Activated CD4-positive, alpha-beta memory T cell treated with anti-CD3 and anti-CD28 coated beads, Interleukin-2, amount 10 ng/mL, durations not matched to agents 7 days and 5 days (primary cell): ENCODE measurements around the gene PEX11G. TPM values are rescaled to one million over a fixed set of nuclear protein-coding genes. Genes with fewer than 3 reads are reported as not detected.

Source experiments
- CTCF ChIA-PET: fragments of 350-600 bp; sonication (Branson Sonifier 250); formaldehyde crosslinking; loops from one replicate; lab custom pipeline; 2021; ENCODE audit warnings: antibody characterized with exemption, inconsistent platforms; lab: Charles Lee
- POLR2A ChIA-PET: fragments of 350-600 bp; sonication (Branson Sonifier 250); formaldehyde crosslinking; loops from one replicate; lab custom pipeline; 2021; ENCODE audit warnings: antibody characterized with exemption; lab: Charles Lee
- DNase-seq: peaks from one replicate; pipeline ENCODE4 v3.0.0-alpha.2; 2020
- H3K27ac Mint-ChIP-seq: one replicate; pipeline ENCODE4 v1.8.0; 2021; ENCODE audit warnings: mild to moderate bottlenecking, mixed read lengths
- H3K27me3 Mint-ChIP-seq: one replicate; pipeline ENCODE4 v1.8.0; 2021; ENCODE audit warnings: mixed read lengths
- H3K36me3 Mint-ChIP-seq: one replicate; pipeline ENCODE4 v1.8.0; 2021; ENCODE audit warnings: low read depth, mixed read lengths
- H3K4me1 Mint-ChIP-seq: one replicate; pipeline ENCODE4 v1.8.0; 2021; ENCODE audit warnings: mixed read lengths
- H3K4me3 Mint-ChIP-seq: one replicate; pipeline ENCODE4 v1.8.0; 2021; ENCODE audit warnings: mild to moderate bottlenecking, mixed read lengths
- H3K9me3 Mint-ChIP-seq: one replicate; pipeline ENCODE4 v1.8.0; 2021; ENCODE audit warnings: mixed read lengths
- total RNA-seq, 2 experiments: library from RNA; stranded (reverse); gene quantifications; one replicate each; pipeline ENCODE4 v1.2.3, GENCODE V29; 2021

Gene PEX11G
- total RNA-seq, 2 experiments from 2014 or later, result 0.68 to 1.7 TPM

DNA sequence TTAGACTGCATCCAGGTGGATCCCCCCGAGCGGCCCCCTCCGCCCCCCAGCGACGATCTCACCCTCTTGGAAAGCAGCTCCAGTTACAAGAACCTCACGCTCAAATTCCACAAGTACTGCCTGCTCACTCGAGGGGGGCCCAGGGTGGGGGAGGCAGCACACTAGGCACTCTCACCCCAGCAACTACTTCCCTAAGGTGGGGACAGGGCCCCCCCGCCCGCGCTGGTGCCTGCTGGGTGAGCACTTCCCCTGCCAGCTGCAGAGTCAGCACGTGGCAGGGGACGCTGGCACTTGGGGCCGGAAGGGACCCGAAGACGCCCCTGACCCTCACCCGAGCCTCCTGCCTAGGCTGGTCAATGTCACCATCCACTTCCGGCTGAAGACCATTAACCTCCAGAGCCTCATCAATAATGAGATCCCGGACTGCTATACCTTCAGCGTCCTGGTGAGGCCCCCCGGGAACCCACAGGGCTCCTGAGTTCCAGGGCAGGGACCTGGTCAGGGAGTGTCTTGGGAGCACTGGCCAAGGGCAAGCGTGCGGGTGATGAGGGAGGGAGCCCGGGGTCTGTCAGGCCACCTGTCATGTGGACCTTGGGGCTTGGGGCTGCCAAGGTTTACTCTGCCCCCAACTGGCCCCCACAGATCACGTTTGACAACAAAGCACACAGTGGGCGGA lies 38.8 kb upstream of the PEX11G start:
- DNase-seq, result no peak
- CTCF ChIA-PET, result no interaction called here
- no peaks in the 10 kb centered on the region for H3K9me3 Mint-ChIP-seq
- H3K4me3 Mint-ChIP-seq, result no peak overlapping the region
- no peaks in the 10 kb centered on the region for H3K27me3 Mint-ChIP-seq
- H3K27ac Mint-ChIP-seq, result no peak overlapping the region
- peaks cover 6% of the 10 kb centered on the region for H3K4me1 Mint-ChIP-seq
- peaks cover 11% of the 10 kb centered on the region for H3K36me3 Mint-ChIP-seq
- POLR2A ChIA-PET, result no interaction called here

DNA sequence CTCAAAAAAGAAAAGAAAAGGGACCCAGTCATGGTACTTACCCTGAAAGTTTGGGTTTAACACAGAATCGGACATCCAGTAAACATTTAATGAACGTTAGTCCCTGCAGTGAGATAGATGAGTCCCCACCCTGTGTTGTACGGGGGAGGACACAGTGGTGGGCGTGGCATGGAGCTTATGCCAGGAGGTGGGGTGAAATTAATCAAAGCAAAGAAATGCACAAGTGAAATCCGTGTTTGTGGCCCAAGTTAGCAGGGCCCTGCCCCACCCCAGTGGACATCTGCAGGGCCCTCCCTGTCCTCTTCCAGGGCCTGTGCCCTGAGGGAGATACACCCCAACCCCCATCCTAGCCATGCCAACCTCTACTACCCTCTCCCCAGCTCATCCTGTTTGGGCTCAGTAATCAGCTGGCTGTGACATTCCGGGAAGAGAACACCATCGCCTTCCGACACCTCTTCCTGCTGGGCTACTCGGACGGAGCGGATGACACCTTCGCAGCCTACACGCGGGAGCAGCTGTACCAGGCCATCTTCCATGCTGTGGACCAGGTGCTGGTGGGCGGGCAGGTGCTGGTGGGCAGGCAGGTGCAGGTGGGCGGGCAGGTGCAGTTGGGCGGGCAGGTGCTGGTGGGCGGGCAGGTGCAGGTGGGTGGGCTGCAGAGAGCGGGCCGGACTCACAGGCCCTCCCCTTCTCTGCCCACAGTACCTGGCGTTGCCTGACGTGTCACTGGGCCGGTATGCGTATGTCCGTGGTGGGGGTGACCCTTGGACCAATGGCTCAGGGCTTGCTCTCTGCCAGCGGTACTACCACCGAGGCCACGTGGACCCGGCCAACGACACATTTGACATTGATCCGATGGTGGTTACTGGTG lies 37.5 kb upstream of the PEX11G start:
- ChIA-PET CTCF (no interaction called here), POLR2A (no interaction called here)
- DNase-seq, result no peak
- H3K36me3 Mint-ChIP-seq, result peaks cover 8% of the 10 kb centered on the region
- no peak overlapping the region for H3K27ac Mint-ChIP-seq
- no peaks in the 10 kb centered on the region for H3K27me3 Mint-ChIP-seq
- H3K4me3 Mint-ChIP-seq, result no peak overlapping the region
- H3K4me1 Mint-ChIP-seq, result peaks cover 15% of the 10 kb centered on the region
- H3K9me3 Mint-ChIP-seq, result no peaks in the 10 kb centered on the region

GRCh38 chr19:7524992-7525739 lies 36.3 kb upstream of the PEX11G start:
- POLR2A ChIA-PET, result no interaction called here
- H3K9me3 Mint-ChIP-seq, result no peaks in the 10 kb centered on the region
- CTCF ChIA-PET, result no interaction called here
- no peaks in the 10 kb centered on the region for H3K27me3 Mint-ChIP-seq
- peaks cover 5% of the 10 kb centered on the region for H3K36me3 Mint-ChIP-seq
- no peak for DNase-seq
- H3K4me3 Mint-ChIP-seq, result no peak overlapping the region
- H3K27ac Mint-ChIP-seq, result no peak overlapping the region
- peaks cover 15% of the 10 kb centered on the region for H3K4me1 Mint-ChIP-seq

DNA sequence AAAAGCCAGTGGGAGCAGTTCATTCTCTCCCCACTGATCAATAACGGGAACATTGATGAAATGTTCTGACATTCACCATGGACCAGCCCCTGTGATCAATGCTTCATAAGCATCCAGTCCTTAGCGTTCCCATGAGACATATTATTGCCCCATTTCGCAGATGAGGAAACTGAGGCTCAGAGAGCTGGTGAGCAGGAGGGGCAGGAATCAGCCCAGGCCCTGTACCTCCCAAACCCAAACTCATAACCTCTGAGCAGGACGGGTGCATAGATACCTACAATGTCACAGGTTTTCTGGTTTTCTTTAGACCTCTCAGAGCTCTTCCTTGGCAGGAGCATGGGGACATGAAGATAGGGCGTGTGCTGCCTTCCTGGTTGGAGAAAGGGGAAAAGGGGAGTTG lies 35.7 kb upstream of the PEX11G start:
- ChIA-PET POLR2A (interaction anchor here (5.7 kb wide), 1 partner anchor 9 kb away, joined by 60 read pairs; the partner anchor contains the start of gene PNPLA6), CTCF (interaction anchor here (4.7 kb wide), 1 partner anchor 44 kb away, joined by 26 read pairs; no protein-coding TSS in a partner anchor)
- H3K9me3 Mint-ChIP-seq, result no peaks in the 10 kb centered on the region
- H3K27me3 Mint-ChIP-seq, result no peaks in the 10 kb centered on the region
- no peak for DNase-seq
- peaks cover 15% of the 10 kb centered on the region for H3K4me1 Mint-ChIP-seq
- H3K36me3 Mint-ChIP-seq, result peaks cover 4% of the 10 kb centered on the region
- no peak overlapping the region for H3K4me3 Mint-ChIP-seq
- H3K27ac Mint-ChIP-seq, result no peak overlapping the region

GRCh38 chr19:7522923-7523667 lies 34.3 kb upstream of the PEX11G start:
- Mint-ChIP-seq H3K9me3 (no peaks in the 10 kb centered on the region), H3K27ac (no peak overlapping the region), H3K4me1 (peaks cover 15% of the 10 kb centered on the region), H3K36me3 (peaks cover 4% of the 10 kb centered on the region), H3K4me3 (peak overlapping the region; percentile 67), H3K27me3 (no peaks in the 10 kb centered on the region)
- ChIA-PET CTCF (interaction anchor here (0.6 to 4.7 kb wide), 8 partner anchors 12 to 518 kb away, joined by 3 to 26 read pairs (median 6); partner anchors contain the start of genes PNPLA6 and TRAPPC5), POLR2A (interaction anchor here (0.7 to 5.7 kb wide), 11 partner anchors 10 to 175 kb away, joined by 3 to 60 read pairs (median 5); partner anchors contain the start of genes ARHGEF18, PET100, PNPLA6 and XAB2)
- DNase-seq, result no peak

GRCh38 chr19:7522072-7522922 lies 33.5 kb upstream of the PEX11G start, which contains the start of gene MCOLN1:
MCOLN1 (plus strand) TSS chr19:7522624; CDS start chr19:7522751, 127 bp downstream.
- no peaks in the 10 kb centered on the region for H3K9me3 Mint-ChIP-seq
- peak within 1 kb of the TSS; percentile 83 for H3K4me3 Mint-ChIP-seq
- CTCF ChIA-PET, result interaction anchor here (0.6 to 4.7 kb wide), 8 partner anchors 13 to 517 kb away, joined by 3 to 26 read pairs (median 6); partner anchors contain the start of genes PNPLA6 and TRAPPC5
- H3K4me1 Mint-ChIP-seq, result peaks cover 15% of the 10 kb centered on the region
- peaks cover 4% of the 10 kb centered on the region for H3K36me3 Mint-ChIP-seq
- peak within 1 kb of the TSS; percentile 33 for H3K27ac Mint-ChIP-seq
- DNase-seq, result peak; percentile 100
- POLR2A ChIA-PET, result interaction anchor here (0.6 to 5.7 kb wide), 17 partner anchors 11 to 978 kb away, joined by 3 to 60 read pairs (median 4); partner anchors contain the start of genes ARHGEF18, PET100, PEX11G and PNPLA6
- H3K27me3 Mint-ChIP-seq, result peaks cover 3% of the 10 kb centered on the region

- POLR2A ChIA-PET, result interaction anchor here (0.7 to 5.7 kb wide), 10 partner anchors 12 to 977 kb away, joined by 3 to 60 read pairs (median 5); partner anchors contain the start of genes PEX11G and PNPLA6
- peak overlapping the region; percentile 83 for H3K4me3 Mint-ChIP-seq
- H3K9me3 Mint-ChIP-seq, result no peaks in the 10 kb centered on the region
- H3K27me3 Mint-ChIP-seq, result peaks cover 10% of the 10 kb centered on the region
- peak overlapping the region; percentile 33 for H3K27ac Mint-ChIP-seq
- no peak for DNase-seq
- CTCF ChIA-PET, result interaction anchor here (0.6 to 4.7 kb wide), 7 partner anchors 13 to 1117 kb away, joined by 3 to 26 read pairs (median 7); partner anchors contain the start of genes PNPLA6 and TRAPPC5
- peaks cover 4% of the 10 kb centered on the region for H3K36me3 Mint-ChIP-seq
- H3K4me1 Mint-ChIP-seq, result peaks cover 20% of the 10 kb centered on the region
Observed at GRCh38 chr19:7521551-7522071, 32.8 kb upstream of the PEX11G start.

GRCh38 chr19:7520131-7521051 lies 31.6 kb upstream of the PEX11G start:
- H3K4me1 Mint-ChIP-seq, result peaks cover 24% of the 10 kb centered on the region
- H3K36me3 Mint-ChIP-seq, result no peaks in the 10 kb centered on the region
- POLR2A ChIA-PET, result interaction anchor here (2.0 to 5.7 kb wide), 2 partner anchors 13 to 32 kb away, joined by 7 to 60 read pairs; partner anchors contain the start of genes PEX11G and PNPLA6
- H3K27me3 Mint-ChIP-seq, result peaks cover 15% of the 10 kb centered on the region
- no peak for DNase-seq
- no peaks in the 10 kb centered on the region for H3K9me3 Mint-ChIP-seq
- H3K4me3 Mint-ChIP-seq, result no peak overlapping the region
- no peak overlapping the region for H3K27ac Mint-ChIP-seq
- CTCF ChIA-PET, result interaction anchor here (4.7 kb wide), 1 partner anchor 48 kb away, joined by 26 read pairs; no protein-coding TSS in a partner anchor

GRCh38 chr19:7519361-7520130 lies 30.7 kb upstream of the PEX11G start:
- Mint-ChIP-seq H3K4me3 (no peak overlapping the region), H3K9me3 (no peaks in the 10 kb centered on the region), H3K36me3 (no peaks in the 10 kb centered on the region), H3K27ac (no peak overlapping the region), H3K4me1 (peaks cover 26% of the 10 kb centered on the region), H3K27me3 (peaks cover 21% of the 10 kb centered on the region)
- ChIA-PET CTCF (interaction anchor here (0.6 to 4.7 kb wide), 2 partner anchors 49 kb away, joined by 4 to 26 read pairs; no protein-coding TSS in a partner anchor), POLR2A (interaction anchor here (5.7 kb wide), 1 partner anchor 14 kb away, joined by 60 read pairs; the partner anchor contains the start of gene PNPLA6)
- DNase-seq, result no peak
